Neural crest cell (in vitro differentiated cells): ENCODE measurements around the gene IPO11. TPM values are rescaled to one million over a fixed set of nuclear protein-coding genes. Genes with fewer than 3 reads are reported as not detected.

Experiments
- DNase-seq: peaks from one replicate; pipeline ENCODE4 v3.0.0; 2021; ENCODE audit warnings: low read depth, mixed read lengths, low spot score
- H3K27ac Mint-ChIP-seq: one replicate; pipeline ENCODE4 v1.8.0; 2021; ENCODE audit warnings: mild to moderate bottlenecking, mixed read lengths; ENCODE audit not compliant: unreplicated experiment
- H3K27me3 Mint-ChIP-seq: 2 replicates; pipeline ENCODE4 v1.8.0; 2021; ENCODE audit warnings: low read depth, mild to moderate bottlenecking, mixed read lengths
- H3K36me3 Mint-ChIP-seq: 2 replicates; pipeline ENCODE4 v1.8.0; 2021; ENCODE audit warnings: low read depth, mild to moderate bottlenecking, mixed read lengths
- H3K4me1 Mint-ChIP-seq: 2 replicates; pipeline ENCODE4 v1.8.0; 2021; ENCODE audit warnings: mixed read lengths
- H3K4me3 Mint-ChIP-seq: one replicate; pipeline ENCODE4 v1.8.0; 2021; ENCODE audit warnings: mild to moderate bottlenecking, mixed read lengths
- H3K9me3 Mint-ChIP-seq: 2 replicates; pipeline ENCODE4 v1.8.0; 2021; ENCODE audit warnings: mixed read lengths
- total RNA-seq: library from RNA; stranded (reverse); gene quantifications from 2 replicates; pipeline ENCODE4 v1.2.1, GENCODE V29; 2021
- TF ChIP-seq, protein P1 (sequence below): fragments of 200-600 bp; sonication (generic); conservative IDR thresholded peaks from 2 replicates; pipeline ENCODE4 v1.5.0; 2021; ENCODE audit warnings: antibody characterized with exemption, mild to moderate bottlenecking

IPO11 gene
- total RNA-seq, 1 donor from 2014 or later, result 48.2 TPM

DNA sequence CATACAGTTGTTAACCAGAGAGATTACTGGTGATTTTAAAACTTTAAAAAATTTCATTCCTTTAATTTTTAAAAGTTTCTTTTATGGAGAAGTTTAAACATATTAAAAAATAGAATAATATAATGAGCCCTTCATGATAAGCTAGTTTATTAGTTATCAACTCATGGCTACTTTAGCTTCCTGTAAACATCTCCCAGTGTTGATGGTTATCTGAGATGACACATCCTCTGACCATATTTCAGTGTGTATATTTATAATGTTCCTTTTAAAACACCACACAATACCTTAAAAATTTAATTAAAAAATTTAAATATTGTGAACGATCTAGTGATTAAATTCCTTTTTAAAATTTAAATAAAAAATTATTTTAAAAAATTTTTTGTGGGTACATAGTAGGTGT is 74.1 kb downstream of the IPO11 start:
- DNase-seq, result no peak
- Mint-ChIP-seq H3K4me1 (peaks cover 8% of the 10 kb centered on the region), H3K27me3 (no peaks in the 10 kb centered on the region), H3K9me3 (no peaks in the 10 kb centered on the region), H3K36me3 (peaks cover 13% of the 10 kb centered on the region), H3K4me3 (no peak overlapping the region), H3K27ac (no peak overlapping the region)
- TF ChIP-seq, protein P1, sequence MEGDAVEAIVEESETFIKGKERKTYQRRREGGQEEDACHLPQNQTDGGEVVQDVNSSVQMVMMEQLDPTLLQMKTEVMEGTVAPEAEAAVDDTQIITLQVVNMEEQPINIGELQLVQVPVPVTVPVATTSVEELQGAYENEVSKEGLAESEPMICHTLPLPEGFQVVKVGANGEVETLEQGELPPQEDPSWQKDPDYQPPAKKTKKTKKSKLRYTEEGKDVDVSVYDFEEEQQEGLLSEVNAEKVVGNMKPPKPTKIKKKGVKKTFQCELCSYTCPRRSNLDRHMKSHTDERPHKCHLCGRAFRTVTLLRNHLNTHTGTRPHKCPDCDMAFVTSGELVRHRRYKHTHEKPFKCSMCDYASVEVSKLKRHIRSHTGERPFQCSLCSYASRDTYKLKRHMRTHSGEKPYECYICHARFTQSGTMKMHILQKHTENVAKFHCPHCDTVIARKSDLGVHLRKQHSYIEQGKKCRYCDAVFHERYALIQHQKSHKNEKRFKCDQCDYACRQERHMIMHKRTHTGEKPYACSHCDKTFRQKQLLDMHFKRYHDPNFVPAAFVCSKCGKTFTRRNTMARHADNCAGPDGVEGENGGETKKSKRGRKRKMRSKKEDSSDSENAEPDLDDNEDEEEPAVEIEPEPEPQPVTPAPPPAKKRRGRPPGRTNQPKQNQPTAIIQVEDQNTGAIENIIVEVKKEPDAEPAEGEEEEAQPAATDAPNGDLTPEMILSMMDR, result no peak

- no peak overlapping the region for H3K27ac Mint-ChIP-seq
Observed at GRCh38 chr5:62488531-62488930, 76.0 kb downstream of the IPO11 start.

DNA sequence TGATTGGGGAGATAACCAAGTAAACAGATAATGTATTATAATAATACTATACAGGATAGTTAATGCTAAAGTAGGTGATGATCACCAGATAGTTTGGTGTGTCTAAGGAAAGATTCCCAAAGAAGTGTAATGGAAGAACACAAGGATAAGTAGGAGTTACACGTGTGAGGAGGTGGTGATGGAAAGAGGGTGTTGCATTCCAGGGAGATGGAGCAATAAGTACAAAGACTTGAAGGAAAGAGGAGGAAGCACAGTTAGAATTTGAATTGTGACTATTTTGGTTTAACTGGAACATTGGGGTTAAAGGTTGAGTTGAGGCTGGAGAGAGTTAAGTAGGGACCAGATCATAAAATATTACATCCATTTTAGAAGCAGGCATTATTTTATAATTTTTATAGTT is 76.9 kb downstream of the IPO11 start:
- TF ChIP-seq, protein P1, result no peak
- H3K4me1 Mint-ChIP-seq, result no peaks in the 10 kb centered on the region
- peaks cover 13% of the 10 kb centered on the region for H3K36me3 Mint-ChIP-seq
- DNase-seq, result no peak
- no peak overlapping the region for H3K27ac Mint-ChIP-seq
- no peak overlapping the region for H3K4me3 Mint-ChIP-seq
- no peaks in the 10 kb centered on the region for H3K27me3 Mint-ChIP-seq
- H3K9me3 Mint-ChIP-seq, result no peaks in the 10 kb centered on the region

More at GRCh38 chr5:62488531-62488930, 76.0 kb downstream of the IPO11 start:
- TF ChIP-seq, protein P1, result no peak
- H3K4me1 Mint-ChIP-seq, result no peaks in the 10 kb centered on the region
- no peaks in the 10 kb centered on the region for H3K9me3 Mint-ChIP-seq
- H3K4me3 Mint-ChIP-seq, result no peak overlapping the region
- no peaks in the 10 kb centered on the region for H3K27me3 Mint-ChIP-seq
- no peak for DNase-seq
- H3K36me3 Mint-ChIP-seq, result peaks cover 13% of the 10 kb centered on the region

DNA sequence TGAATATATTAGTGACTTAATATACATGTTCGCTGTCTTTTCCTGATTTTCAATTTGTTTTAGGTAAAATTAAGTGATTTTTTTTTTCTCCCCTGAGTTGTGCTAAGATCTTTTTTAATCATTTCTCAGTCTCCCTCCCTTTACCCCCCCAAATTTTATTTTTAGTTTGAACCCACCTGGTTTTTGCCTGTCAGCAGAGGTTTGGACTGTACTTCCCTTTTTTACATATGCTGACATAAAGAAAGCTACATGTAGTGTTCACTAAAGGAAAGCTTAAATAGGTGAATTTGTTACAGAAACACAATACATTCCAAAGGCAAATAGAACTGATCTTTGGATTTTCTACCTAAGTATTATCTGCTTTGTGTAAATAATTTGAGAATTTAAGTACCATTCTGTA is 82.2 kb downstream of the IPO11 start:
- no peaks in the 10 kb centered on the region for H3K27me3 Mint-ChIP-seq
- DNase-seq, result no peak
- H3K4me3 Mint-ChIP-seq, result no peak overlapping the region
- TF ChIP-seq, protein P1, result no peak
- peaks cover 9% of the 10 kb centered on the region for H3K4me1 Mint-ChIP-seq
- H3K27ac Mint-ChIP-seq, result no peak overlapping the region
- no peaks in the 10 kb centered on the region for H3K9me3 Mint-ChIP-seq
- H3K36me3 Mint-ChIP-seq, result peaks cover 8% of the 10 kb centered on the region

DNA sequence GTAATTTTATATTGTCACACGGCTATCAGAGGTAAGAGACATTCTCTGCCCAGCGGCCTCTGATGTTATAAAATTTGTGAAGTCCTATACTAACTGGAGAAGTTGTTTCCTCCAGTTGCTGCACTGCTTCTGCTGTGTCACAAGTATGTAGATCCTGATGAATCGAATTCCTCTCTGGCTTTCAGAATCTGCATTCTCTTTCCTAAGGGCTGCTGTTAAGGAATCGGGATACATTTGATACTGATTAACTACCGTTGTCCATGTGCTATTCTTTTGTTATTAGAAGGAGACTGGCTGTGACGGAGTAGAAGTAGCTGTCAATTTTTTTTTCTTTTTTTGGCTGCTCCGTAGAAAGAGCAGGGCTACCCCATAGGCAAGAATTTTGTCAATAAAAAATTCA is 84.3 kb downstream of the IPO11 start:
- no peak overlapping the region for H3K27ac Mint-ChIP-seq
- no peak overlapping the region for H3K4me3 Mint-ChIP-seq
- H3K9me3 Mint-ChIP-seq, result no peaks in the 10 kb centered on the region

More for the DNA sequence above, 84.3 kb downstream of the IPO11 start:
- TF ChIP-seq, protein P1, result no peak
- Mint-ChIP-seq H3K27me3 (no peaks in the 10 kb centered on the region), H3K4me1 (peaks cover 9% of the 10 kb centered on the region), H3K36me3 (peaks cover 11% of the 10 kb centered on the region)
- DNase-seq, result no peak
